OCI-LY1 (cell line): ENCODE results near the gene MAPT.

ENCODE experiments used
- EZH2 ChIP-seq: fragments of 200-600 bp; sonication (generic), shearing (Covaris generic); IDR thresholded peaks from 2 replicates; pipeline ENCODE4 v1.8.0; 2017; ENCODE audit warnings: borderline replicate concordance, mixed run types, mild to moderate bottlenecking, antibody characterized with exemption, low read length, moderate library complexity, mixed read lengths
- TF ChIP-seq, protein P1 (sequence below): fragments of 200-600 bp; sonication (generic), shearing (Covaris generic); IDR thresholded peaks from 2 replicates; pipeline ENCODE4 v1.5.1; 2017; ENCODE audit warnings: mild to moderate bottlenecking, antibody characterized with exemption, low read length, moderate library complexity, mixed read lengths

GRCh38 chr17:46049656-46050055 lies 155.3 kb downstream of the MAPT start:
- no peak for TF ChIP-seq EZH2
- TF ChIP-seq, protein P1, sequence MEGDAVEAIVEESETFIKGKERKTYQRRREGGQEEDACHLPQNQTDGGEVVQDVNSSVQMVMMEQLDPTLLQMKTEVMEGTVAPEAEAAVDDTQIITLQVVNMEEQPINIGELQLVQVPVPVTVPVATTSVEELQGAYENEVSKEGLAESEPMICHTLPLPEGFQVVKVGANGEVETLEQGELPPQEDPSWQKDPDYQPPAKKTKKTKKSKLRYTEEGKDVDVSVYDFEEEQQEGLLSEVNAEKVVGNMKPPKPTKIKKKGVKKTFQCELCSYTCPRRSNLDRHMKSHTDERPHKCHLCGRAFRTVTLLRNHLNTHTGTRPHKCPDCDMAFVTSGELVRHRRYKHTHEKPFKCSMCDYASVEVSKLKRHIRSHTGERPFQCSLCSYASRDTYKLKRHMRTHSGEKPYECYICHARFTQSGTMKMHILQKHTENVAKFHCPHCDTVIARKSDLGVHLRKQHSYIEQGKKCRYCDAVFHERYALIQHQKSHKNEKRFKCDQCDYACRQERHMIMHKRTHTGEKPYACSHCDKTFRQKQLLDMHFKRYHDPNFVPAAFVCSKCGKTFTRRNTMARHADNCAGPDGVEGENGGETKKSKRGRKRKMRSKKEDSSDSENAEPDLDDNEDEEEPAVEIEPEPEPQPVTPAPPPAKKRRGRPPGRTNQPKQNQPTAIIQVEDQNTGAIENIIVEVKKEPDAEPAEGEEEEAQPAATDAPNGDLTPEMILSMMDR: no peak
